ENCODE results near the gene PSMB8.

The PSMB8 gene

DNA sequence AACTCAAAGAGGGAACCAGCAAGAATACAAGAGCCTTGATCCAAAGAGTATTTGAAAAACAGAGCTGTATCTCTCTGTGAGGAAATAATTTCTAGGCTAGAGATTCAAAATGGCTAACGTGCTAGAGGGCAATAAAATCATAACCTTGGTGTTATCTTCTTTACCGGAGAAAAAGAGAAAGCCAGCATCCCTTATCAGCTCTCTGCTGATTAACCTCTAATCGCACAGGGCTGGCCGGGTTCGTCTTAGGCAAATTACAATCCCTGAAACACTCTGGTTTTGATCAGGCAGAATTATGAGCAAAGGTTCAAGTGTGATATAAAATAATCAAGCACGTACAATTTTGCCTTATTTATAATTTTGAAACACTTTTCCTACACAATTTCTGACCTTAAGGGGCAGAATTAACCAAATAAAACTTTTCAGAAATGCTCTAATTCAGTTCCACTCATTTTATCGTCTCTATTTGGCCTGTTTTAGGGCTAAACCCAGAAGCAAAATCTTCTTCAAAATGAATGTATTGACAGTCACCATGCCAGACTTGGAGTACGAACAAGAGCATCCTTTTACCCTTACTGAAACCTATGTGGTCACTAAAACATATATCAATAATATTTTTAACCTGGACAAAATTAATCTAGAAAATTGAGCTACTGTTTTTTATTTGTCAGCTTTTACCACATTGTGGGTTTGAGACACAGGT, 23.9 kb upstream of the PSMB8 start:
- DNase-seq (ENCODE audit: low read depth in 2 of 2) = no peak
- no peak overlapping the region for H3K4me3 ChIP-seq (replicated peaks in 1 of 2; ENCODE audit: low read depth in 2 of 2, low read length in 2 of 2)
- TF ChIP-seq, protein P1, sequence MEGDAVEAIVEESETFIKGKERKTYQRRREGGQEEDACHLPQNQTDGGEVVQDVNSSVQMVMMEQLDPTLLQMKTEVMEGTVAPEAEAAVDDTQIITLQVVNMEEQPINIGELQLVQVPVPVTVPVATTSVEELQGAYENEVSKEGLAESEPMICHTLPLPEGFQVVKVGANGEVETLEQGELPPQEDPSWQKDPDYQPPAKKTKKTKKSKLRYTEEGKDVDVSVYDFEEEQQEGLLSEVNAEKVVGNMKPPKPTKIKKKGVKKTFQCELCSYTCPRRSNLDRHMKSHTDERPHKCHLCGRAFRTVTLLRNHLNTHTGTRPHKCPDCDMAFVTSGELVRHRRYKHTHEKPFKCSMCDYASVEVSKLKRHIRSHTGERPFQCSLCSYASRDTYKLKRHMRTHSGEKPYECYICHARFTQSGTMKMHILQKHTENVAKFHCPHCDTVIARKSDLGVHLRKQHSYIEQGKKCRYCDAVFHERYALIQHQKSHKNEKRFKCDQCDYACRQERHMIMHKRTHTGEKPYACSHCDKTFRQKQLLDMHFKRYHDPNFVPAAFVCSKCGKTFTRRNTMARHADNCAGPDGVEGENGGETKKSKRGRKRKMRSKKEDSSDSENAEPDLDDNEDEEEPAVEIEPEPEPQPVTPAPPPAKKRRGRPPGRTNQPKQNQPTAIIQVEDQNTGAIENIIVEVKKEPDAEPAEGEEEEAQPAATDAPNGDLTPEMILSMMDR (IDR thresholded peaks at IDR 0.05; ENCODE audit: low read depth, low read length) = no peak

DNA sequence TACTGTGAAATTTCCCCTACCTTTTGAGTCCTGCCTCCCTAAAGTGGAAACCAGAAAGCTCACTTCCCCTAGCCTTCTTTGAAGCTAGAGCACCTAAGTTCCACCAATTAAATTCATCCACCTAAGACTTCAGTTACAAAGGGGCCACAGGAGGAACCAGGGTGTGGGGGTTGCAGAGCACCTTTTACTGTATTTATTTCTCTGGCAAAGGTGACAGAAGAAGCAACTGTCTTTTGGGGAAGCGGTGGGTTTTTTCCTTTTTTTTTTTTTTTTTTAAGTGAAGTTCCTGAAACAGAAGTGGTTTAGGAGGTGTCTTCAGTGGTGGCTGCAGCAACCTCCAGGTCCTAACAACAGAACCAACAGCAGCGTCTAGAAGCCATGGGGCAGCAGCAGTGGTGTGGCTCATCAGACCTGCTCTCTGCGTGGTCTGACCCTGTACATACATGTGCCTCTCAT, 23.2 kb upstream of the PSMB8 start:
- TF ChIP-seq, protein P1 (IDR thresholded peaks at IDR 0.05; ENCODE audit: low read depth, low read length) = no peak
- DNase-seq (ENCODE audit: low read depth in 2 of 2) = no peak
- no peak overlapping the region for H3K4me3 ChIP-seq (replicated peaks in 1 of 2; ENCODE audit: low read depth in 2 of 2, low read length in 2 of 2)

GRCh38 chr6:32865724-32866443, 22.0 kb upstream of the PSMB8 start:
- TF ChIP-seq, protein P1 (IDR thresholded peaks at IDR 0.05; ENCODE audit: low read depth, low read length) = no peak
- no peak for DNase-seq (ENCODE audit: low read depth in 2 of 2)
- H3K4me3 ChIP-seq (replicated peaks in 1 of 2; ENCODE audit: low read depth in 2 of 2, low read length in 2 of 2) = no peak overlapping the region

DNA sequence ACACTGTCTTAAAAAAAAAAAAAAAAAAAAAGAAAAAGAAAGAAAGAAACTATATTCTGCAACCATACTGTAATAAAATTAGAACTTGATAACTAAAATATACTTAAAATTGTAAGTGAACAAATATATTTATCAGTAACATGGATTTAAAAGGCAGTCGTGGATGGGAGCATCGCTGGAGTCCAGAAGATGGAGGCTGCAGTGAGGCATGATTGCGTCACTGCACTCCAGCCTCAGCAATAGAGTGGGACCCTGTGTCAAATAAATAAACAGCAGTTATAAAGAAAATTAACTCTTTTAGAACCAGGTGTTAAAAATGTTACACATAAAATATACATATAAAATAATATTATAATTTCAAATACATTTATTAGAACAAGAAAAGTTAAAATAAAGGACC, 18.9 kb upstream of the PSMB8 start:
- TF ChIP-seq, protein P1 (IDR thresholded peaks at IDR 0.05; ENCODE audit: low read depth, low read length) = no peak
- DNase-seq (ENCODE audit: low read depth in 2 of 2) = no peak
- no peak overlapping the region for H3K4me3 ChIP-seq (replicated peaks in 1 of 2; ENCODE audit: low read depth in 2 of 2, low read length in 2 of 2)

DNA sequence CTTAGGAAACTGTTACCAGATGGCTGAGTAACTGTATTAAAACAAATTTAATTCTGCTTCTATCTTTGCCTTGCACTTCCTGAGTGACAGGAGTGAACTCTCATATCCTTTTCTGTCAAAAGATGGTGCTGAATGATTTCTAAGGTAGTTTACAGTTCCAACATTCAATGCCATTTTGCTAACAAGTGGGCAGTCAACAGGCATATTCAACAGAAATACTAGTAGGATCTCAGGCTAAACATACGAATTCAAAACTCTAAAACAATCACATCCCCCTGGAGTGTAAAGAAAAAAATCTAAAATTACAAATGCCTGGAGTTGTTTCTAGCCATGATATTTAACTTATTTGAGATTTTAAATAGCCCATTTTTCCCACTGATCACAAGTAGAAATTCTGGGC, 16.8 kb upstream of the PSMB8 start:
- H3K4me3 ChIP-seq (replicated peaks in 1 of 2; ENCODE audit: low read depth in 2 of 2, low read length in 2 of 2) = no peak overlapping the region
- DNase-seq (ENCODE audit: low read depth in 2 of 2) = no peak
- TF ChIP-seq, protein P1 (IDR thresholded peaks at IDR 0.05; ENCODE audit: low read depth, low read length) = no peak

GRCh38 chr6:32858194-32858593, 14.3 kb upstream of the PSMB8 start:
- TF ChIP-seq, protein P1 (IDR thresholded peaks at IDR 0.05; ENCODE audit: low read depth, low read length) = no peak
- DNase-seq (ENCODE audit: low read depth in 2 of 2) = no peak
- H3K4me3 ChIP-seq (replicated peaks in 1 of 2; ENCODE audit: low read depth in 2 of 2, low read length in 2 of 2) = no peak overlapping the region
